OCI-LY7 (cell line): ENCODE data around the gene STAT5B. TPM values are rescaled to one million over a fixed set of nuclear protein-coding genes. Genes with fewer than 3 reads are reported as not detected.

ENCODE experiments used
- BruUV-seq: library from RNA; stranded (reverse); fragments of 400-500 nt; replicated peaks from 2 replicates; lab custom pipeline; 2021; lab: Mats Ljungman, UMichigan
- CTCF ChIA-PET: fragments of 300-600 bp; sonication (Branson Sonifier 250); formaldehyde crosslinking; loops from one replicate; lab custom pipeline; 2022; ENCODE audit warnings: antibody characterized with exemption; ENCODE audit not compliant: unreplicated experiment; lab: Charles Lee
- POLR2A ChIA-PET: fragments of 300-600 bp; sonication (Branson Sonifier 250); formaldehyde crosslinking; loops from one replicate; lab custom pipeline; 2022; ENCODE audit warnings: antibody characterized with exemption; lab: Charles Lee
- DNase-seq: peaks from one replicate; pipeline ENCODE4 v3.0.0-alpha.2; 2015; ENCODE audit warnings: low spot score
- H2AFZ ChIP-seq: fragments of 200-600 bp; sonication (generic), shearing (Covaris generic); 2 replicates; pipeline ENCODE4 v1.6.1; 2014; ENCODE audit warnings: mild to moderate bottlenecking, antibody characterized with exemption, low read length, moderate library complexity
- H3K27ac ChIP-seq: fragments of 200-600 bp; sonication (generic); 2 replicates; pipeline ENCODE4 v1.5.1; 2014; ENCODE audit warnings: mixed run types, low read depth, mild to moderate bottlenecking, moderate library complexity, low read length, inconsistent platforms; ENCODE audit not compliant: poor library complexity, severe bottlenecking
- H3K36me3 ChIP-seq: fragments of 200-600 bp; sonication (generic); 2 replicates; pipeline ENCODE4 v1.6.1; 2014; ENCODE audit warnings: mild to moderate bottlenecking, antibody characterized with exemption, low read length, moderate library complexity, mixed read lengths; ENCODE audit not compliant: insufficient read depth
- H3K4me1 ChIP-seq: fragments of 200-600 bp; sonication (generic); 2 replicates; pipeline ENCODE4 v1.5.1; 2014; ENCODE audit warnings: mild to moderate bottlenecking, low read length; ENCODE audit not compliant: insufficient read depth, poor library complexity, severe bottlenecking
- H3K4me2 ChIP-seq: fragments of 200-600 bp; sonication (generic); 2 replicates; pipeline ENCODE4 v1.6.1; 2014; ENCODE audit warnings: mild to moderate bottlenecking, low read length
- H3K4me3 ChIP-seq: fragments of 200-600 bp; sonication (generic); 2 replicates; pipeline ENCODE4 v1.5.1; 2014; ENCODE audit warnings: mild to moderate bottlenecking, low read depth, low read length; ENCODE audit not compliant: poor library complexity, severe bottlenecking
- H3K79me2 ChIP-seq: fragments of 200-600 bp; sonication (generic); 2 replicates; pipeline ENCODE4 v1.6.1; 2016; ENCODE audit warnings: low read depth, mild to moderate bottlenecking, low read length, moderate library complexity, mixed read lengths; ENCODE audit not compliant: insufficient read depth
- H3K9me2 ChIP-seq: fragments of 200-600 bp; sonication (generic); 2 replicates; pipeline ENCODE4 v1.6.1; 2016; ENCODE audit warnings: mild to moderate bottlenecking, low read length, mixed read lengths; ENCODE audit not compliant: insufficient read depth
- H3K9me3 ChIP-seq: fragments of 200-600 bp; sonication (generic); 2 replicates; pipeline ENCODE4 v1.6.1; 2014; ENCODE audit warnings: mild to moderate bottlenecking, mixed run types, low read length, mixed read lengths
- H4K20me1 ChIP-seq: fragments of 200-600 bp; sonication (generic); 2 replicates; pipeline ENCODE4 v1.6.1; 2014; ENCODE audit warnings: mild to moderate bottlenecking, antibody characterized with exemption, low read length, moderate library complexity, mixed read lengths; ENCODE audit not compliant: insufficient read depth
- CTCF ChIP-seq: fragments of 200-600 bp; sonication (generic); conservative IDR thresholded peaks from 2 replicates; pipeline ENCODE4 v1.5.1; 2014; ENCODE audit warnings: mild to moderate bottlenecking, antibody characterized with exemption, low read length, moderate library complexity, mixed read lengths
- EZH2phosphoT487 ChIP-seq: fragments of 200-600 bp; sonication (generic); IDR thresholded peaks from 2 replicates; pipeline ENCODE4 v1.6.1; 2018; ENCODE audit warnings: low read depth, borderline replicate concordance, mild to moderate bottlenecking, mixed run types, antibody characterized with exemption, low read length, moderate library complexity, mixed read lengths
- intact Hi-C: fragments of 100-400 bp; cut with micrococcal nuclease; formaldehyde crosslinking; loops from one replicate; pipeline ENCODE4 v1.10.0; 2022; ENCODE audit not compliant: unreplicated experiment
- total RNA-seq, 2 experiments: library from RNA; depleted of rRNA in 1 of 2; stranded (reverse); fragments of >200 nt in 1 of 2; shearing (Covaris generic) in 1 of 2; gene quantifications; 2 replicates each; pipeline ENCODE4 v1.2.3, GENCODE V29; 2014 to 2022

Gene STAT5B
- total RNA-seq, 2 experiments from 2014 or later = 33.3 to 46.7 TPM

GRCh38 chr17:42171831-42172230 lies 104.4 kb downstream of the STAT5B start:
- ChIA-PET POLR2A (interaction anchor here (0.6 kb wide), 2 partner anchors 102 to 193 kb away, joined by 6 read pairs; no protein-coding TSS in a partner anchor), CTCF (interaction anchor here (0.6 kb wide), 1 partner anchor 131 kb away, joined by 5 read pairs; no protein-coding TSS in a partner anchor)
- DNase-seq = no peak

GRCh38 chr17:42169351-42169750 lies 106.8 kb downstream of the STAT5B start:
- CTCF ChIA-PET = no interaction called here
- intact Hi-C loops = no loop called here
- BruUV-seq = no TSS peak

More at GRCh38 chr17:42171831-42172230, 104.4 kb downstream of the STAT5B start:
- TF ChIP-seq CTCF (no peak), EZH2phosphoT487 (no peak)
- H3K4me2 ChIP-seq = no peak overlapping the region
- BruUV-seq = no TSS peak
- no peaks in the 10 kb centered on the region for H3K9me2 ChIP-seq
- no peaks in the 10 kb centered on the region for H3K4me1 ChIP-seq
- no peak overlapping the region for H3K4me3 ChIP-seq
- H3K9me3 ChIP-seq = no peaks in the 10 kb centered on the region
- intact Hi-C loops = no loop called here
- H3K36me3 ChIP-seq = no peaks in the 10 kb centered on the region
- H3K27ac ChIP-seq = no peak overlapping the region
- H4K20me1 ChIP-seq = no peaks in the 10 kb centered on the region
- no peak overlapping the region for H2AFZ ChIP-seq
- no peaks in the 10 kb centered on the region for H3K79me2 ChIP-seq

More at GRCh38 chr17:42169351-42169750, 106.8 kb downstream of the STAT5B start:
- Histone ChIP-seq H3K36me3 (no peaks in the 10 kb centered on the region), H3K9me2 (no peaks in the 10 kb centered on the region), H4K20me1 (no peaks in the 10 kb centered on the region), H3K9me3 (no peaks in the 10 kb centered on the region), H3K27ac (no peak overlapping the region), H3K79me2 (no peaks in the 10 kb centered on the region), H2AFZ (no peak overlapping the region), H3K4me3 (no peak overlapping the region), H3K4me1 (no peaks in the 10 kb centered on the region), H3K4me2 (no peak overlapping the region)
- no peak for DNase-seq
- POLR2A ChIA-PET = no interaction called here
- no peak for TF ChIP-seq EZH2phosphoT487
- no peak for TF ChIP-seq CTCF
